H1 (cell line): ENCODE data around the gene FADS2. TPM values are rescaled to one million over a fixed set of nuclear protein-coding genes. Genes with fewer than 3 reads are reported as not detected.

ENCODE experiments used
- CTCF ChIA-PET: fragments of 300-600 bp; sonication (Branson Sonifier 250); formaldehyde crosslinking; loops from one replicate; lab custom pipeline; 2021; ENCODE audit not compliant: partially characterized antibody; lab: Charles Lee
- POLR2A ChIA-PET: fragments of 300-600 bp; sonication (Branson Sonifier 250); formaldehyde crosslinking; loops from one replicate; lab custom pipeline; 2021; ENCODE audit warnings: inconsistent platforms; ENCODE audit not compliant: partially characterized antibody; lab: Charles Lee
- DNase-seq, 2 experiments: peaks; one replicate each; pipeline versions ENCODE4 v3.0.0 to v3.0.0-alpha.2; 2010 to 2022; ENCODE audit warnings: low spot score in 2 of 2, low read depth in 1 of 2, mixed read lengths in 1 of 2
- FAIRE-seq: peaks from 2 replicates; lab custom pipeline; 2011; peaks lifted over from hg19 to GRCh38; lab: Jason Lieb, UNC
- H2AFZ ChIP-seq: 2 replicates; pipeline ENCODE4 v1.8.1; 2012; ENCODE audit warnings: low read length, inconsistent platforms
- H2AK5ac ChIP-seq: 2 replicates; pipeline ENCODE4 v1.6.1; 2013; ENCODE audit warnings: low read depth, low read length
- H2BK120ac ChIP-seq: replicated peaks from 2 replicates; pipeline ENCODE3; 2013; ENCODE audit warnings: low read depth, low read length, inconsistent platforms
- H2BK12ac ChIP-seq: 2 replicates; pipeline ENCODE4 v1.6.1; 2013; ENCODE audit warnings: low read depth, low read length
- H2BK15ac ChIP-seq: 2 replicates; pipeline ENCODE4 v1.6.1; 2013; ENCODE audit warnings: low read length
- H2BK20ac ChIP-seq: 2 replicates; pipeline ENCODE4 v1.6.1; 2013; ENCODE audit warnings: low read length
- H2BK5ac ChIP-seq: 2 replicates; pipeline ENCODE4 v1.6.1; 2013; ENCODE audit warnings: low read depth, low read length
- H3K14ac ChIP-seq: 2 replicates; pipeline ENCODE4 v1.6.1; 2013; ENCODE audit warnings: inconsistent platforms; ENCODE audit not compliant: insufficient read length
- H3K18ac ChIP-seq: 2 replicates; pipeline ENCODE4 v1.6.1; 2013; ENCODE audit warnings: low read length; ENCODE audit errors: extremely low read depth
- H3K23ac ChIP-seq: 2 replicates; pipeline ENCODE4 v1.6.1; 2013; ENCODE audit warnings: inconsistent platforms; ENCODE audit not compliant: insufficient read length
- H3K23me2 ChIP-seq: 2 replicates; pipeline ENCODE4 v1.6.1; 2013; ENCODE audit warnings: low read depth, low read length
- H3K27ac ChIP-seq: 2 replicates; pipeline ENCODE4 v1.6.1; 2011; ENCODE audit warnings: low read depth, low read length, inconsistent platforms
- H3K27me3 ChIP-seq, 4 experiments: replicated peaks in 1 of 4; 1 replicate in 1 of 4; 2 replicates in 3 of 4; pipeline versions ENCODE4 v1.6.1 to v1.8.1; 2011 to 2013; ENCODE audit warnings: low read length in 3 of 4, mild to moderate bottlenecking in 3 of 4, inconsistent platforms in 2 of 4, mixed read lengths in 2 of 4, moderate library complexity in 1 of 4; ENCODE audit not compliant: control insufficient read depth in 3 of 4, insufficient read depth in 3 of 4; ENCODE audit errors: extremely low read depth in 1 of 4
- H3K36me3 ChIP-seq, 4 experiments: 2 replicates each; pipeline versions ENCODE4 v1.6.1 to v1.8.1; 2011 to 2013; ENCODE audit warnings: mild to moderate bottlenecking in 4 of 4, low read length in 3 of 4, moderate library complexity in 2 of 4, control low read depth in 1 of 4, inconsistent platforms in 1 of 4; ENCODE audit not compliant: insufficient read depth in 4 of 4, control insufficient read depth in 2 of 4
- H3K4ac ChIP-seq: replicated peaks from 2 replicates; pipeline ENCODE3; 2013; ENCODE audit warnings: low read length, low read depth, mixed read lengths, inconsistent platforms; ENCODE audit not compliant: insufficient read length
- H3K4me1 ChIP-seq, 4 experiments: replicated peaks in 1 of 4; 1 replicate in 1 of 4; 2 replicates in 3 of 4; pipeline versions ENCODE4 v1.6.1 to v1.8.1; 2011 to 2013; ENCODE audit warnings: low read length in 3 of 4, inconsistent platforms in 2 of 4, mixed read lengths in 1 of 4; ENCODE audit not compliant: insufficient read depth in 4 of 4, control insufficient read depth in 3 of 4
- H3K4me2 ChIP-seq, 2 experiments: 2 replicates each; pipeline versions ENCODE4 v1.6.1 to v1.8.1; 2011 to 2013; ENCODE audit warnings: low read depth in 2 of 2, low read length in 2 of 2, control low read depth in 1 of 2, inconsistent platforms in 1 of 2, mild to moderate bottlenecking in 1 of 2; ENCODE audit not compliant: insufficient read depth in 1 of 2
- H3K4me3 ChIP-seq, 4 experiments: fragments of 200-600, 300-600 bp in 1 of 4; sonication (generic), shearing (Covaris generic), sonication (Bioruptor Twin) in 1 of 4; 2 replicates each; pipeline versions ENCODE4 v1.5.1 to v1.8.1; 2011 to 2016; ENCODE audit warnings: low read length in 4 of 4, low read depth in 3 of 4, control low read depth in 2 of 4, inconsistent platforms in 2 of 4, mild to moderate bottlenecking in 2 of 4, mixed read lengths in 1 of 4, moderate library complexity in 1 of 4; ENCODE audit not compliant: insufficient read depth in 2 of 4; ENCODE audit errors: extremely low read depth in 1 of 4
- H3K56ac ChIP-seq: replicated peaks from 2 replicates; pipeline ENCODE3; 2013; ENCODE audit warnings: low read depth, mild to moderate bottlenecking, mixed read lengths, low read length, inconsistent platforms; ENCODE audit not compliant: insufficient read length
- H3K79me1 ChIP-seq: 2 replicates; pipeline ENCODE4 v1.6.1; 2013; ENCODE audit warnings: low read depth, low read length, control low read depth
- H3K79me2 ChIP-seq, 2 experiments: 2 replicates each; pipeline versions ENCODE4 v1.6.1 to v1.8.1; 2012 to 2013; ENCODE audit warnings: low read length in 2 of 2, mild to moderate bottlenecking in 2 of 2, inconsistent platforms in 1 of 2; ENCODE audit not compliant: insufficient read depth in 2 of 2, control insufficient read depth in 1 of 2
- H3K9ac ChIP-seq, 4 experiments: replicated peaks in 1 of 4; 1 replicate in 1 of 4; 2 replicates in 3 of 4; pipeline versions ENCODE4 v1.6.1 to v1.8.1; 2011 to 2013; ENCODE audit warnings: low read depth in 3 of 4, low read length in 3 of 4, control low read depth in 2 of 4, mild to moderate bottlenecking in 2 of 4, moderate library complexity in 2 of 4, inconsistent platforms in 1 of 4; ENCODE audit errors: extremely low read depth in 1 of 4
- H3K9me3 ChIP-seq, 2 experiments: 2 replicates each; pipeline versions ENCODE4 v1.6.1 to v1.8.1; 2012 to 2013; ENCODE audit warnings: mild to moderate bottlenecking in 2 of 2, moderate library complexity in 2 of 2, control low read depth in 1 of 2, inconsistent platforms in 1 of 2, low read depth in 1 of 2, low read length in 1 of 2, mixed read lengths in 1 of 2; ENCODE audit not compliant: insufficient read depth in 2 of 2
- H4K20me1 ChIP-seq, 2 experiments: replicated peaks in 1 of 2; 2 replicates each; pipeline versions ENCODE3 to v1.8.1; 2011 to 2013; ENCODE audit warnings: inconsistent platforms in 2 of 2, low read length in 2 of 2, mild to moderate bottlenecking in 1 of 2; ENCODE audit not compliant: insufficient read depth in 2 of 2, control insufficient read depth in 1 of 2
- H4K5ac ChIP-seq: 2 replicates; pipeline ENCODE4 v1.6.1; 2013; ENCODE audit warnings: low read length, low read depth, mixed read lengths, inconsistent platforms; ENCODE audit not compliant: insufficient read length
- H4K8ac ChIP-seq: 2 replicates; pipeline ENCODE4 v1.8.0; 2013; ENCODE audit warnings: mild to moderate bottlenecking, moderate library complexity, low read length, inconsistent platforms; ENCODE audit not compliant: insufficient read depth; ENCODE audit errors: extremely low read depth
- H4K91ac ChIP-seq: replicated peaks from 2 replicates; pipeline ENCODE3; 2013; ENCODE audit warnings: low read length, mixed read lengths, inconsistent platforms; ENCODE audit not compliant: insufficient read length
- GABPA ChIP-seq: IDR thresholded peaks from 2 replicates; pipeline ENCODE4 v1.6.1; 2011; ENCODE audit warnings: mild to moderate bottlenecking, low read length, moderate library complexity, borderline replicate concordance; ENCODE audit not compliant: insufficient read depth
- HDAC2 ChIP-seq, 2 experiments: fragments of 300-600 bp in 1 of 2; sonication (generic) in 1 of 2; IDR thresholded peaks; 2 replicates each; pipeline ENCODE4 v1.6.1; 2011 to 2012; ENCODE audit warnings: low read depth in 2 of 2, low read length in 2 of 2, mild to moderate bottlenecking in 2 of 2, moderate library complexity in 2 of 2, borderline replicate concordance in 1 of 2, inconsistent platforms in 1 of 2
- JUND ChIP-seq: IDR thresholded peaks from 2 replicates; pipeline ENCODE4 v1.6.1; 2011; ENCODE audit warnings: mild to moderate bottlenecking, improper control_type of control experiment, low read length
- POU5F1 ChIP-seq: IDR thresholded peaks from 2 replicates; pipeline ENCODE4 v1.6.1; 2011; ENCODE audit warnings: low read depth, mild to moderate bottlenecking, low read length, moderate library complexity
- RXRA ChIP-seq: IDR thresholded peaks from 2 replicates; pipeline ENCODE4 v1.6.1; 2011; ENCODE audit warnings: low read depth, mild to moderate bottlenecking, low read length, moderate library complexity; ENCODE audit not compliant: insufficient read depth
- SP1 ChIP-seq: IDR thresholded peaks from 2 replicates; pipeline ENCODE4 v1.6.1; 2011; ENCODE audit warnings: low read depth, low read length
- SP4 ChIP-seq: IDR thresholded peaks from 2 replicates; pipeline ENCODE4 v1.6.1; 2012; ENCODE audit warnings: low read length, inconsistent platforms
- TAF7 ChIP-seq: optimal IDR thresholded peaks from 2 replicates; pipeline ENCODE3; 2011; ENCODE audit warnings: low read depth, mild to moderate bottlenecking, inconsistent platforms, low read length, moderate library complexity, borderline replicate concordance
- YY1 ChIP-seq: IDR thresholded peaks from 2 replicates; pipeline ENCODE4 v1.6.1; 2011; ENCODE audit warnings: low read depth, mild to moderate bottlenecking, low read length
- WGBS, 2 experiments: shearing (Covaris generic) in 1 of 2; methylation state at CpG; one replicate each; pipeline versions ENCODE4 v1.1.6 to v1.1.7; 2013 to 2015; ENCODE audit warnings: low lambda C conversion rate in 2 of 2, mixed read lengths in 2 of 2, inconsistent platforms in 1 of 2, low coverage in 1 of 2, missing lambda C conversion rate in 1 of 2; ENCODE audit not compliant: insufficient replicate concordance in 2 of 2, insufficient coverage in 1 of 2, insufficient read length in 1 of 2; ENCODE audit errors: extremely low coverage in 1 of 2, missing lambda C conversion rate in 1 of 2; 5-methylcytosine and 5-hydroxymethylcytosine counted together
- polyA plus RNA-seq, 7 experiments: library from polyadenylated mRNA; depleted of rRNA in 3 of 7; stranded (reverse) in 5 of 7; unstranded in 2 of 7; fragments of >200 nt in 5 of 7; fragments of 200-250 nt in 2 of 7; gene quantifications; 1 replicate in 5 of 7; 2 replicates in 1 of 7; 4 replicates in 1 of 7; pipeline versions ENCODE4 v1.2.1 to v1.2.3, GENCODE V29; 2011 to 2013; ENCODE audit warnings: missing spikeins in 2 of 7, mixed read lengths in 2 of 7
- total RNA-seq: library from RNA; stranded (reverse); fragmentation: NEBNext Ultra II Directional; extraction: Animal tissue kit (Norgen Biotek cat#: 25700); gene quantifications from 2 replicates; pipeline ENCODE4 v1.2.1, GENCODE V29; 2021
- TF ChIP-seq, protein P1 (sequence below): IDR thresholded peaks from 2 replicates; pipeline ENCODE4 v1.6.1; 2012; ENCODE audit warnings: inconsistent platforms
- TF ChIP-seq, protein P2 (sequence below): IDR thresholded peaks from 2 replicates; pipeline ENCODE4 v1.6.1; 2012; ENCODE audit warnings: inconsistent platforms

Gene FADS2
- total and polyA plus RNA-seq, 2 of the 8 experiments (the other 6 are each of a cell fraction or from before 2014, with no cell fraction given): 499 to 701 TPM

DNA sequence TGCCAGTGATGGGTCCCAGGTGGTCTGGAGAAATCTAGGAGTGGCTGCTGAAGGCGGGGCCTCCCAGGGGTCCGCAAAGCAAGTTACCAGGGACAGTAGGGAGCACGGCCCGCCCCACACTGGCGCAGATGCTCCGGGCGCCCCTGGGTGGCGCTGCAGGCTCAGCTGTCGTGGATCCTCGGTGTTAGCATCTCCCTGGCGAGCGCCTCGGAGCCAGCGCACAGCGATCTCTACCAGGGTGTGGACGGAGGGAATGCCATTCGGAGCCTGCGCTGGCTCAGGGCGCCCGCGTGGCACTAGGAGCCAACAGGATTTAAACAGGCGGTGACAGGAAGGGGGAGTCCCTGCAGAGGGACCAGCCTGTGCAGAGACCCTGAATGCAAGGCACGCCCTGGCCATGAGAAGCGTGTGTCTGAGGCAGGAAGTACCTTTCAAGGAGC, 43.1 kb downstream of the FADS2 start:
- no peak overlapping the region for H2BK120ac ChIP-seq
- no peak overlapping the region for H4K8ac ChIP-seq
- DNase-seq (peak; percentile 73 to 94), FAIRE-seq (no peak)
- peaks cover 0 to 4% (median under 1%) of the 10 kb centered on the region in 4 experiments; a peak in 3 of 8 replicates for H3K36me3 ChIP-seq
- no peak overlapping the region for H3K27ac ChIP-seq
- no peaks in the 10 kb centered on the region for H3K79me2 ChIP-seq
- H2BK12ac ChIP-seq: no peak overlapping the region
- H3K79me1 ChIP-seq: no peaks in the 10 kb centered on the region
- no peak overlapping the region for H4K5ac ChIP-seq
- POLR2A ChIA-PET: interaction anchor here (1.1 to 2.4 kb wide), 7 partner anchors 10 to 283 kb away, joined by 3 to 9 read pairs (median 7); no protein-coding TSS in a partner anchor
- WGBS, 2 experiments: 9% methylated on average over 24 of the region's 24 CpGs; no CpG with 5 or more reads in 1 of the 2 experiments
- peak overlapping the region; percentile 2; the same call in 1 of the 2 replicates for H3K18ac ChIP-seq
- no peak overlapping the region for H3K56ac ChIP-seq
- peaks cover 0 to 6% of the 10 kb centered on the region in 2 experiments for H4K20me1 ChIP-seq
- H2AK5ac ChIP-seq: no peak overlapping the region
- no peak overlapping the region for H3K4ac ChIP-seq
- H2BK5ac ChIP-seq: no peak overlapping the region
- H3K9me3 ChIP-seq: no peaks in the 10 kb centered on the region
- CTCF ChIA-PET: interaction anchor here (0.5 to 10.9 kb wide), 36 partner anchors 9 to 392 kb away, joined by 3 to 172 read pairs (median 4); no protein-coding TSS in a partner anchor
- H2BK20ac ChIP-seq: peak overlapping the region; percentile 44; the same call in 1 of the 2 replicates
- peak overlapping the region in 1 of 2 experiments; percentile 59; a peak in 3 of 4 replicates for H3K4me2 ChIP-seq
- no peak overlapping the region for H4K91ac ChIP-seq
- no peak overlapping the region for H3K23ac ChIP-seq
- H2BK15ac ChIP-seq: 0 out of 2 replicates have a peak overlapping the region, but pooled peaks have one; percentile 19
- no peaks in the 10 kb centered on the region for H3K23me2 ChIP-seq
- H3K14ac ChIP-seq: no peak overlapping the region
- H3K4me1 ChIP-seq: peaks cover 4 to 14% (median 4%) of the 10 kb centered on the region in 4 experiments; a peak in 6 of 7 replicates
- peaks cover 0 to 11% (median 8%) of the 10 kb centered on the region in 4 experiments; a peak in 5 of 7 replicates for H3K27me3 ChIP-seq
- H3K4me3 ChIP-seq: peak overlapping the region in 2 of 4 experiments; percentile 22 to 30; a peak in 5 of 8 replicates
- H2AFZ ChIP-seq: peak overlapping the region; percentile 13; the same call in 1 of the 2 replicates
- no peak overlapping the region for H3K9ac ChIP-seq
- TF ChIP-seq GABPA (peak; percentile 82; the same call in 1 of the 2 replicates), JUND (0 out of 2 replicates have a peak, but pooled peaks have one; percentile 18), SP1 (no peak), YY1 (peak; percentile 67; the same call in 1 of the 2 replicates), RXRA (no peak), TAF7 (no peak), POU5F1 (no peak), SP4 (no peak), HDAC2 (IDR thresholded peaks at IDR 0.05; ENCODE audit: borderline replicate concordance in 1 of 2, low read depth in 2 of 2, low read length in 2 of 2) (0 out of 4 replicates have a peak, but pooled peaks of 1 of the 2 experiments have one; percentile 13)
- TF ChIP-seq, protein P1, sequence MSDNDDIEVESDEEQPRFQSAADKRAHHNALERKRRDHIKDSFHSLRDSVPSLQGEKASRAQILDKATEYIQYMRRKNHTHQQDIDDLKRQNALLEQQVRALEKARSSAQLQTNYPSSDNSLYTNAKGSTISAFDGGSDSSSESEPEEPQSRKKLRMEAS: peak; percentile 64
- TF ChIP-seq, protein P2, sequence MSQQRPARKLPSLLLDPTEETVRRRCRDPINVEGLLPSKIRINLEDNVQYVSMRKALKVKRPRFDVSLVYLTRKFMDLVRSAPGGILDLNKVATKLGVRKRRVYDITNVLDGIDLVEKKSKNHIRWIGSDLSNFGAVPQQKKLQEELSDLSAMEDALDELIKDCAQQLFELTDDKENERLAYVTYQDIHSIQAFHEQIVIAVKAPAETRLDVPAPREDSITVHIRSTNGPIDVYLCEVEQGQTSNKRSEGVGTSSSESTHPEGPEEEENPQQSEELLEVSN: peak; percentile 55
